Measurements from ENCODE around the gene NFIA.

Gene NFIA

GRCh38 chr1:61090546-61091202 is 8.3 kb downstream of the NFIA start:
- H3K4ac ChIP-seq (ENCODE audit: low read depth in 1 of 2, low read length in 2 of 2) = no peak overlapping the region
- H3K9me3 ChIP-seq (ENCODE audit: control insufficient read depth, low read length) = no peaks in the 10 kb centered on the region
- H3K4me1 ChIP-seq (ENCODE audit: control insufficient read depth, insufficient read depth, low read depth, low read length) = no peaks in the 10 kb centered on the region
- no peak overlapping the region for H3K18ac ChIP-seq (ENCODE audit: low read depth in 1 of 2, low read length in 2 of 2)
- H4K91ac ChIP-seq (ENCODE audit: low read length) = no peak overlapping the region
- H2AK5ac ChIP-seq (ENCODE audit: low read length, severe bottlenecking) = no peak overlapping the region
- no peaks in the 10 kb centered on the region for H3K27me3 ChIP-seq (ENCODE audit: control insufficient read depth in 1 of 2, insufficient read depth in 1 of 2, low read length in 2 of 2)
- H3K79me1 ChIP-seq (replicated peaks; ENCODE audit: low read length, poor library complexity, severe bottlenecking) = peaks cover 5% of the 10 kb centered on the region
- no peak overlapping the region for H2BK120ac ChIP-seq (ENCODE audit: low read depth, low read length)
- no peak overlapping the region for H3K23ac ChIP-seq (ENCODE audit: low read length in 2 of 2)
- DNase-seq = no peak
- no peak overlapping the region for H2BK15ac ChIP-seq (ENCODE audit: low read depth, poor library complexity, severe bottlenecking)
- peaks cover 4 to 14% of the 10 kb centered on the region in 2 experiments for H3K36me3 ChIP-seq (ENCODE audit: control insufficient read depth in 1 of 2, insufficient read depth in 2 of 2, low read depth in 1 of 2, low read length in 2 of 2)
- no peak overlapping the region for H2AFZ ChIP-seq (ENCODE audit: low read depth, low read length)
- H2BK5ac ChIP-seq (ENCODE audit: low read depth, low read length, poor library complexity, severe bottlenecking) = no peak overlapping the region
- H4K8ac ChIP-seq (ENCODE audit: low read length) = no peak overlapping the region
- no peak overlapping the region for H3K9ac ChIP-seq (ENCODE audit: low read length)
- 94% methylated on average over 6 of the region's 9 CpGs for WGBS
- no peak overlapping the region for H2BK12ac ChIP-seq (ENCODE audit: low read length in 2 of 2)
- no peak overlapping the region for H3K4me2 ChIP-seq (ENCODE audit: low read length, poor library complexity, severe bottlenecking)
- no peak overlapping the region for H3K4me3 ChIP-seq (ENCODE audit: insufficient read depth in 1 of 2, low read depth in 1 of 2, low read length in 2 of 2)
- H3K14ac ChIP-seq (ENCODE audit: low read length in 2 of 2) = no peak overlapping the region
- no peak overlapping the region for H3K27ac ChIP-seq (ENCODE audit: low read length, poor library complexity, severe bottlenecking)

- no peak overlapping the region for H3K4ac ChIP-seq (ENCODE audit: low read depth in 1 of 2, low read length in 2 of 2)
- H3K36me3 ChIP-seq (ENCODE audit: control insufficient read depth in 1 of 2, insufficient read depth in 2 of 2, low read depth in 1 of 2, low read length in 2 of 2) = peaks cover 4 to 14% of the 10 kb centered on the region in 2 experiments
- no peak overlapping the region for H3K27ac ChIP-seq (ENCODE audit: low read length, poor library complexity, severe bottlenecking)
- H2BK120ac ChIP-seq (ENCODE audit: low read depth, low read length) = no peak overlapping the region
- H3K18ac ChIP-seq (ENCODE audit: low read depth in 1 of 2, low read length in 2 of 2) = no peak overlapping the region
- 34% methylated on average over 2 of the region's 3 CpGs for WGBS
- no peak overlapping the region for H2BK15ac ChIP-seq (ENCODE audit: low read depth, poor library complexity, severe bottlenecking)
- no peak overlapping the region for H3K4me2 ChIP-seq (ENCODE audit: low read length, poor library complexity, severe bottlenecking)
- no peak for DNase-seq
- no peak overlapping the region for H4K91ac ChIP-seq (ENCODE audit: low read length)
- no peaks in the 10 kb centered on the region for H3K9me3 ChIP-seq (ENCODE audit: control insufficient read depth, low read length)
- H3K9ac ChIP-seq (ENCODE audit: low read length) = no peak overlapping the region
- no peaks in the 10 kb centered on the region for H3K27me3 ChIP-seq (ENCODE audit: control insufficient read depth in 1 of 2, insufficient read depth in 1 of 2, low read length in 2 of 2)
- no peak overlapping the region for H4K8ac ChIP-seq (ENCODE audit: low read length)
- H2AFZ ChIP-seq (ENCODE audit: low read depth, low read length) = no peak overlapping the region
- no peak overlapping the region for H2AK5ac ChIP-seq (ENCODE audit: low read length, severe bottlenecking)
- H3K79me1 ChIP-seq (replicated peaks; ENCODE audit: low read length, poor library complexity, severe bottlenecking) = peaks cover 5% of the 10 kb centered on the region
- no peak overlapping the region for H3K4me3 ChIP-seq (ENCODE audit: insufficient read depth in 1 of 2, low read depth in 1 of 2, low read length in 2 of 2)
- H3K14ac ChIP-seq (ENCODE audit: low read length in 2 of 2) = no peak overlapping the region
- no peak overlapping the region for H2BK12ac ChIP-seq (ENCODE audit: low read length in 2 of 2)
- H2BK5ac ChIP-seq (ENCODE audit: low read depth, low read length, poor library complexity, severe bottlenecking) = no peak overlapping the region
- no peak overlapping the region for H3K23ac ChIP-seq (ENCODE audit: low read length in 2 of 2)
- no peaks in the 10 kb centered on the region for H3K4me1 ChIP-seq (ENCODE audit: control insufficient read depth, insufficient read depth, low read depth, low read length)
Observed at GRCh38 chr1:61091455-61091854, 9.1 kb downstream of the NFIA start.

- Histone ChIP-seq H4K91ac (ENCODE audit: low read length) (no peak overlapping the region), H2BK15ac (ENCODE audit: low read depth, poor library complexity, severe bottlenecking) (no peak overlapping the region), H2BK12ac (ENCODE audit: low read length in 2 of 2) (no peak overlapping the region), H3K4ac (ENCODE audit: low read depth in 1 of 2, low read length in 2 of 2) (no peak overlapping the region), H3K4me3 (ENCODE audit: insufficient read depth in 1 of 2, low read depth in 1 of 2, low read length in 2 of 2) (no peak overlapping the region), H3K4me2 (ENCODE audit: low read length, poor library complexity, severe bottlenecking) (no peak overlapping the region), H2BK120ac (ENCODE audit: low read depth, low read length) (no peak overlapping the region), H3K14ac (ENCODE audit: low read length in 2 of 2) (no peak overlapping the region), H3K9ac (ENCODE audit: low read length) (no peak overlapping the region), H3K79me1 (replicated peaks; ENCODE audit: low read length, poor library complexity, severe bottlenecking) (peaks cover 3% of the 10 kb centered on the region), H3K23ac (ENCODE audit: low read length in 2 of 2) (no peak overlapping the region), H4K8ac (ENCODE audit: low read length) (no peak overlapping the region), H3K27me3 (ENCODE audit: control insufficient read depth in 1 of 2, insufficient read depth in 1 of 2, low read length in 2 of 2) (no peaks in the 10 kb centered on the region), H2BK5ac (ENCODE audit: low read depth, low read length, poor library complexity, severe bottlenecking) (no peak overlapping the region), H3K36me3 (ENCODE audit: control insufficient read depth in 1 of 2, insufficient read depth in 2 of 2, low read depth in 1 of 2, low read length in 2 of 2) (peaks cover 4 to 14% of the 10 kb centered on the region in 2 experiments), H3K27ac (ENCODE audit: low read length, poor library complexity, severe bottlenecking) (no peak overlapping the region), H3K9me3 (ENCODE audit: control insufficient read depth, low read length) (no peaks in the 10 kb centered on the region), H3K18ac (ENCODE audit: low read depth in 1 of 2, low read length in 2 of 2) (no peak overlapping the region), H2AFZ (ENCODE audit: low read depth, low read length) (no peak overlapping the region), H3K4me1 (ENCODE audit: control insufficient read depth, insufficient read depth, low read depth, low read length) (no peaks in the 10 kb centered on the region), H2AK5ac (ENCODE audit: low read length, severe bottlenecking) (no peak overlapping the region)
- no peak for DNase-seq
- 97% methylated on average over 5 of the region's 5 CpGs for WGBS
Observed at GRCh38 chr1:61092642-61093041, 10.3 kb downstream of the NFIA start.

GRCh38 chr1:61093525-61094137 is 11.3 kb downstream of the NFIA start:
- Histone ChIP-seq H4K91ac (ENCODE audit: low read length) (no peak overlapping the region), H3K23ac (ENCODE audit: low read length in 2 of 2) (no peak overlapping the region), H2AFZ (ENCODE audit: low read depth, low read length) (no peak overlapping the region), H3K79me1 (replicated peaks; ENCODE audit: low read length, poor library complexity, severe bottlenecking) (no peaks in the 10 kb centered on the region), H3K18ac (ENCODE audit: low read depth in 1 of 2, low read length in 2 of 2) (no peak overlapping the region), H3K9ac (ENCODE audit: low read length) (peak overlapping the region; percentile 66), H3K9me3 (ENCODE audit: control insufficient read depth, low read length) (no peaks in the 10 kb centered on the region), H2BK5ac (ENCODE audit: low read depth, low read length, poor library complexity, severe bottlenecking) (no peak overlapping the region), H3K4me3 (ENCODE audit: insufficient read depth in 1 of 2, low read depth in 1 of 2, low read length in 2 of 2) (peak overlapping the region in 1 of 2 experiments; percentile 47), H3K27me3 (ENCODE audit: control insufficient read depth in 1 of 2, insufficient read depth in 1 of 2, low read length in 2 of 2) (no peaks in the 10 kb centered on the region), H3K14ac (ENCODE audit: low read length in 2 of 2) (no peak overlapping the region), H3K4me1 (ENCODE audit: control insufficient read depth, insufficient read depth, low read depth, low read length) (no peaks in the 10 kb centered on the region), H3K36me3 (ENCODE audit: control insufficient read depth in 1 of 2, insufficient read depth in 2 of 2, low read depth in 1 of 2, low read length in 2 of 2) (peaks cover under 1 to 8% of the 10 kb centered on the region in 2 experiments), H3K27ac (ENCODE audit: low read length, poor library complexity, severe bottlenecking) (no peak overlapping the region), H4K8ac (ENCODE audit: low read length) (no peak overlapping the region), H3K4me2 (ENCODE audit: low read length, poor library complexity, severe bottlenecking) (no peak overlapping the region), H2BK15ac (ENCODE audit: low read depth, poor library complexity, severe bottlenecking) (no peak overlapping the region), H2BK12ac (ENCODE audit: low read length in 2 of 2) (no peak overlapping the region), H2BK120ac (ENCODE audit: low read depth, low read length) (no peak overlapping the region), H2AK5ac (ENCODE audit: low read length, severe bottlenecking) (no peak overlapping the region), H3K4ac (ENCODE audit: low read depth in 1 of 2, low read length in 2 of 2) (no peak overlapping the region)
- no CpG with 5 or more reads among the region's 2 CpGs for WGBS
- DNase-seq = no peak

Data from mesenchymal stem cell (in vitro differentiated cells and primary cell).